ENCODE results near the gene SLC16A3.

Gene SLC16A3

GRCh38 chr17:82198092-82198491 is 30.8 kb upstream of the SLC16A3 start:
- Histone ChIP-seq H3K9me3 (replicated peaks; ENCODE audit: insufficient read depth, low read length) (no peaks in the 10 kb centered on the region), H3K9ac (ENCODE audit: low read length) (no peak overlapping the region; the same call in 1 of the 2 replicates), H3K79me2 (ENCODE audit: low read length) (no peaks in the 10 kb centered on the region), H3F3A (ENCODE audit: insufficient read depth, low read length) (no peaks in the 10 kb centered on the region), H3K36me3 (replicated peaks; ENCODE audit: insufficient read depth, low read length) (no peaks in the 10 kb centered on the region), H3K4me2 (ENCODE audit: low read depth, low read length) (peak overlapping the region; percentile 58), H3K27ac (ENCODE audit: low read length) (no peak overlapping the region), H4K20me1 (ENCODE audit: insufficient read depth, low read length) (no peaks in the 10 kb centered on the region), H3K9me2 (replicated peaks; ENCODE audit: insufficient read depth, low read length) (no peaks in the 10 kb centered on the region), H3K4me1 (ENCODE audit: low read length) (peaks cover 10% of the 10 kb centered on the region), H3K4me3 (ENCODE audit: low read length) (0 out of 2 replicates have a peak overlapping the region, but pooled peaks have one; percentile 14), H3K27me3 (replicated peaks; ENCODE audit: insufficient read depth, low read length) (no peaks in the 10 kb centered on the region), H2AFZ (ENCODE audit: low read length) (no peak overlapping the region)
- TF ChIP-seq EZH2 (optimal IDR thresholded peaks at IDR 0.05; ENCODE audit: low read depth, low read length) = no peak
- TF ChIP-seq EZH2phosphoT487 (IDR thresholded peaks at IDR 0.05; ENCODE audit: low read length) = no peak
- TF ChIP-seq, protein P1, sequence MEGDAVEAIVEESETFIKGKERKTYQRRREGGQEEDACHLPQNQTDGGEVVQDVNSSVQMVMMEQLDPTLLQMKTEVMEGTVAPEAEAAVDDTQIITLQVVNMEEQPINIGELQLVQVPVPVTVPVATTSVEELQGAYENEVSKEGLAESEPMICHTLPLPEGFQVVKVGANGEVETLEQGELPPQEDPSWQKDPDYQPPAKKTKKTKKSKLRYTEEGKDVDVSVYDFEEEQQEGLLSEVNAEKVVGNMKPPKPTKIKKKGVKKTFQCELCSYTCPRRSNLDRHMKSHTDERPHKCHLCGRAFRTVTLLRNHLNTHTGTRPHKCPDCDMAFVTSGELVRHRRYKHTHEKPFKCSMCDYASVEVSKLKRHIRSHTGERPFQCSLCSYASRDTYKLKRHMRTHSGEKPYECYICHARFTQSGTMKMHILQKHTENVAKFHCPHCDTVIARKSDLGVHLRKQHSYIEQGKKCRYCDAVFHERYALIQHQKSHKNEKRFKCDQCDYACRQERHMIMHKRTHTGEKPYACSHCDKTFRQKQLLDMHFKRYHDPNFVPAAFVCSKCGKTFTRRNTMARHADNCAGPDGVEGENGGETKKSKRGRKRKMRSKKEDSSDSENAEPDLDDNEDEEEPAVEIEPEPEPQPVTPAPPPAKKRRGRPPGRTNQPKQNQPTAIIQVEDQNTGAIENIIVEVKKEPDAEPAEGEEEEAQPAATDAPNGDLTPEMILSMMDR (IDR thresholded peaks at IDR 0.05; ENCODE audit: low read length) = no peak
- DNase-seq = peak; percentile 20

DNA sequence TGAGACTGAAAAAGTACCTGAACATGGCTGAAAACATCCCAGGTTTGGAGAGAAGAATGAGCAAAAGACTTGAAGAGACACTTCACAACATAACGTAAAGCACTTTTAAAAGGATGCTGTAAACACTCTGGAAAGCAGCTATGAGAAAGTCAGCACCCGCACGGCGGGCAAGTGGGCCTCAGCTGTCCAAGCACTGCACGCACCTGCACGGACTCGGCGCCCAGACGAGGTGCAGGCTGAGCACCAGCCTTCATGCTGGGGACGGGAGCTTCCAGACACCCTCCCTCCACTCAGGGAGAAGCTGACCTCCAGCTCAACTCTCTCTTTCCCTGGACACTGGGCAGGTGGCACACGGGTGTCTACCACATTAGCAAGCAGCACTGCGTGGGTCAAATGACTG is 29.3 kb upstream of the SLC16A3 start:
- no peak for TF ChIP-seq EZH2phosphoT487 (IDR thresholded peaks at IDR 0.05; ENCODE audit: low read length)
- no peak for TF ChIP-seq EZH2 (optimal IDR thresholded peaks at IDR 0.05; ENCODE audit: low read depth, low read length)
- TF ChIP-seq, protein P1 (IDR thresholded peaks at IDR 0.05; ENCODE audit: low read length) = no peak
- no peak overlapping the region for H3K9ac ChIP-seq (ENCODE audit: low read length)
- H3K9me3 ChIP-seq (replicated peaks; ENCODE audit: insufficient read depth, low read length) = no peaks in the 10 kb centered on the region
- no peaks in the 10 kb centered on the region for H3K36me3 ChIP-seq (replicated peaks; ENCODE audit: insufficient read depth, low read length)
- no peaks in the 10 kb centered on the region for H3K9me2 ChIP-seq (replicated peaks; ENCODE audit: insufficient read depth, low read length)
- DNase-seq = no peak
- H3K4me1 ChIP-seq (ENCODE audit: low read length) = peaks cover 10% of the 10 kb centered on the region
- H3K4me3 ChIP-seq (ENCODE audit: low read length) = no peak overlapping the region
- H3K27me3 ChIP-seq (replicated peaks; ENCODE audit: insufficient read depth, low read length) = no peaks in the 10 kb centered on the region
- H3F3A ChIP-seq (ENCODE audit: insufficient read depth, low read length) = no peaks in the 10 kb centered on the region
- no peaks in the 10 kb centered on the region for H4K20me1 ChIP-seq (ENCODE audit: insufficient read depth, low read length)
- H2AFZ ChIP-seq (ENCODE audit: low read length) = no peak overlapping the region
- no peaks in the 10 kb centered on the region for H3K79me2 ChIP-seq (ENCODE audit: low read length)
- H3K27ac ChIP-seq (ENCODE audit: low read length) = no peak overlapping the region
- H3K4me2 ChIP-seq (ENCODE audit: low read depth, low read length) = no peak overlapping the region

- no peaks in the 10 kb centered on the region for H3K36me3 ChIP-seq (replicated peaks; ENCODE audit: insufficient read depth, low read length)
- H3K9ac ChIP-seq (ENCODE audit: low read length) = no peak overlapping the region
- H3K9me2 ChIP-seq (replicated peaks; ENCODE audit: insufficient read depth, low read length) = no peaks in the 10 kb centered on the region
- H3K79me2 ChIP-seq (ENCODE audit: low read length) = no peaks in the 10 kb centered on the region
- no peak overlapping the region for H3K4me3 ChIP-seq (ENCODE audit: low read length)
- H3F3A ChIP-seq (ENCODE audit: insufficient read depth, low read length) = no peaks in the 10 kb centered on the region
- H3K27ac ChIP-seq (ENCODE audit: low read length) = no peak overlapping the region
- H4K20me1 ChIP-seq (ENCODE audit: insufficient read depth, low read length) = no peaks in the 10 kb centered on the region
- no peak for DNase-seq
- H3K4me2 ChIP-seq (ENCODE audit: low read depth, low read length) = no peak overlapping the region
- H2AFZ ChIP-seq (ENCODE audit: low read length) = no peak overlapping the region
- TF ChIP-seq, protein P1 (IDR thresholded peaks at IDR 0.05; ENCODE audit: low read length) = no peak
- TF ChIP-seq EZH2phosphoT487 (IDR thresholded peaks at IDR 0.05; ENCODE audit: low read length) = no peak
- no peaks in the 10 kb centered on the region for H3K9me3 ChIP-seq (replicated peaks; ENCODE audit: insufficient read depth, low read length)
- H3K27me3 ChIP-seq (replicated peaks; ENCODE audit: insufficient read depth, low read length) = no peaks in the 10 kb centered on the region
- H3K4me1 ChIP-seq (ENCODE audit: low read length) = peaks cover 10% of the 10 kb centered on the region
Measured at GRCh38 chr17:82200135-82200534, 28.7 kb upstream of the SLC16A3 start.

Data from MM.1S (cell line).